Measurements from ENCODE around the gene ZSCAN22. TPM values are rescaled to one million over a fixed set of nuclear protein-coding genes. Genes with fewer than 3 reads are reported as not detected.
A peak's percentile ranks its signal among the peaks of the same experiment; 100 is the strongest.

Gene ZSCAN22
- total and polyA plus RNA-seq, 2 donors (not counting 3 experiments of a cell fraction or from before 2014, with no cell fraction given): 3.6 to 3.7 TPM

GRCh38 chr19:58325311-58326022 lies 1.3 kb upstream of the ZSCAN22 start:
- peak overlapping the region in 1 of 3 experiments; percentile 6 for H3K4me3 ChIP-seq (replicated peaks in 1 of 3; ENCODE audit: insufficient read depth in 1 of 3, low read depth in 1 of 3, low read length in 3 of 3)
- no peaks in the 10 kb centered on the region for H3K9me3 ChIP-seq (replicated peaks; ENCODE audit: control insufficient read depth, insufficient read depth, low read length)
- no peak for TF ChIP-seq POLR2AphosphoS5 (IDR thresholded peaks at IDR 0.05; ENCODE audit: insufficient read depth, low read depth, low read length)
- no peak for TF ChIP-seq MYC (IDR thresholded peaks at IDR 0.05; ENCODE audit: low read depth, low read length)
- no peak for TF ChIP-seq MAX (IDR thresholded peaks at IDR 0.05; ENCODE audit: insufficient read depth, insufficient read length)
- no peak for TF ChIP-seq EZH2 (IDR thresholded peaks at IDR 0.05; ENCODE audit: borderline replicate concordance, low read depth, low read length, severe bottlenecking)
- no peak for TF ChIP-seq GATA2 (IDR thresholded peaks at IDR 0.05; ENCODE audit: insufficient read depth, insufficient read length, low read depth, low read length)
- no peak for TF ChIP-seq CTCF (IDR thresholded peaks at IDR 0.05; ENCODE audit: extremely low read depth in 1 of 2, insufficient read depth in 1 of 2, low read depth in 1 of 2, low read length in 2 of 2)
- no peak for TF ChIP-seq POLR2A (IDR thresholded peaks at IDR 0.05; ENCODE audit: low read depth, low read length)
- no peak for TF ChIP-seq JUN (IDR thresholded peaks at IDR 0.05; ENCODE audit: borderline replicate concordance, insufficient read depth, insufficient read length, low read depth)
- no peak for TF ChIP-seq FOS (IDR thresholded peaks at IDR 0.05; ENCODE audit: borderline replicate concordance, insufficient read depth, low read length)
- dilution Hi-C loops (cut with MboI; ENCODE audit: extremely low pct_ligation_motif_present, low sequenced_read_pairs): no loop called here
- TSS peak; percentile 14 for BruUV-seq (replicated peaks)
- FAIRE-seq (no peak), DNase-seq (ENCODE audit: low read depth, low spot score) (no peak)
- H4K20me1 ChIP-seq (replicated peaks; ENCODE audit: control insufficient read depth, extremely low read depth, insufficient read depth, low read length): no peaks in the 10 kb centered on the region
- peaks cover 12% of the 10 kb centered on the region for H3K4me1 ChIP-seq (ENCODE audit: control insufficient read depth, extremely low read depth, insufficient read depth, low read length)
- H3K27ac ChIP-seq (ENCODE audit: insufficient read depth, low read depth, low read length): no peak overlapping the region
- H3K9ac ChIP-seq (replicated peaks; ENCODE audit: extremely low read depth, insufficient read depth, low read length): no peak overlapping the region
- ChIA-PET POLR2A (no interaction called here), CTCF (interaction anchor here (1.4 kb wide), 1 partner anchor 96 kb away, joined by 5 read pairs; the partner anchor contains the start of gene ZNF544)
- intact Hi-C loops (cut with micrococcal nuclease): loop anchor here (1.0 to 2.0 kb wide), 3 partner anchors 20 to 115 kb away; partner anchors contain the start of genes ERVK3-1, ZNF132 and ZNF8
- H3K36me3 ChIP-seq (ENCODE audit: control insufficient read depth in 2 of 2, extremely low read depth in 1 of 2, insufficient read depth in 2 of 2, low read length in 2 of 2): no peaks in the 10 kb centered on the region
- H3K4me2 ChIP-seq (ENCODE audit: insufficient read depth, low read length): peak overlapping the region; percentile 74
- no peak overlapping the region for H2AFZ ChIP-seq (ENCODE audit: low read depth, low read length)
- H3K27me3 ChIP-seq (ENCODE audit: control insufficient read depth in 2 of 2, insufficient read depth in 2 of 2, low read length in 2 of 2): no peaks in the 10 kb centered on the region
- H3K79me2 ChIP-seq (ENCODE audit: control insufficient read depth, insufficient read depth, low read length): peaks cover 18% of the 10 kb centered on the region
- no peaks in the 10 kb centered on the region for H3K9me1 ChIP-seq (replicated peaks; ENCODE audit: control insufficient read depth, extremely low read depth, insufficient read depth, low read length)
